Measurements from ENCODE around the gene NEK7.

DNA sequence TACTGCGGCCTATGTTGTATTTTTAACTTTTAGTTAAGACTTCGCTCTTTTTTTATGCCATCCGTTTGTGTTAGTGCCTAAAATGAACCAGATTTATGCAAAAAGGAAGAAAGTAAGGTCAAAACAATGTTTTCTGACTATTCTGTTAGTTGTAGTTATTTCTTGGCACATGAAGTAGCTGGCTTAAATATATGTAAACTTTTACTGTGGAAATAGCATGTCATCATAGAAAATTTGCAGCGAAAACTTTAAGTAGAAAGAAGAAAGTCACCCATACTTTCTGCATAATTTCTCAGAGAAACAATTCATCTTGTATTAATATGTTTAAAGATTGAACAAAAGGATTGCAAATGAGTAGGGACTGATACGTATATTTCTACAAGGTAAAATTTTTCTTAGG lies 106.4 kb downstream of the NEK7 start:
- TF ChIP-seq EP300 (IDR thresholded peaks at IDR 0.05) = no peak
- TF ChIP-seq, protein P1, sequence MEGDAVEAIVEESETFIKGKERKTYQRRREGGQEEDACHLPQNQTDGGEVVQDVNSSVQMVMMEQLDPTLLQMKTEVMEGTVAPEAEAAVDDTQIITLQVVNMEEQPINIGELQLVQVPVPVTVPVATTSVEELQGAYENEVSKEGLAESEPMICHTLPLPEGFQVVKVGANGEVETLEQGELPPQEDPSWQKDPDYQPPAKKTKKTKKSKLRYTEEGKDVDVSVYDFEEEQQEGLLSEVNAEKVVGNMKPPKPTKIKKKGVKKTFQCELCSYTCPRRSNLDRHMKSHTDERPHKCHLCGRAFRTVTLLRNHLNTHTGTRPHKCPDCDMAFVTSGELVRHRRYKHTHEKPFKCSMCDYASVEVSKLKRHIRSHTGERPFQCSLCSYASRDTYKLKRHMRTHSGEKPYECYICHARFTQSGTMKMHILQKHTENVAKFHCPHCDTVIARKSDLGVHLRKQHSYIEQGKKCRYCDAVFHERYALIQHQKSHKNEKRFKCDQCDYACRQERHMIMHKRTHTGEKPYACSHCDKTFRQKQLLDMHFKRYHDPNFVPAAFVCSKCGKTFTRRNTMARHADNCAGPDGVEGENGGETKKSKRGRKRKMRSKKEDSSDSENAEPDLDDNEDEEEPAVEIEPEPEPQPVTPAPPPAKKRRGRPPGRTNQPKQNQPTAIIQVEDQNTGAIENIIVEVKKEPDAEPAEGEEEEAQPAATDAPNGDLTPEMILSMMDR (IDR thresholded peaks at IDR 0.05) = no peak
- no peak for TF ChIP-seq POLR2AphosphoS5 (IDR thresholded peaks at IDR 0.05)

Measured in sigmoid colon (tissue), 4 donors.